ENCODE results near the gene SEC61A2.

DNA sequence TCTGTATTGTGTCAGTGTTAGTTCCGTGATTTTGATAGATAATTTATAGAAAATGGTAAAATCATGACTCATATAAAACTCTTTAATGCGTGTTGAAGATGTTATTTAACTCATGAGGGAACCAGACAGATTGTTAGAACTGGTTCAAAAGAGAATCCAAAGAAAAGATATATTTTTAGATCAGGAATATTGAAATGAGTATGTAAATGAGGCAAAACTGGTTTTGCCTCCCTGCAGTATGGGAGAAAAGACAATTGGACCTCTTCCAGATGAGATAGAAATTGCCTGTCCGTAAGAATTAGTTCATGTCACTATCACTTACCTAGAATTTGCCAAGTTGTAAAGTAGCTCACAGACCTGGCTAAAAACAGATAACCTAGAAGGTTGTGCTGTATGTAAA, 84.1 kb downstream of the SEC61A2 start:
- TF ChIP-seq POLR2AphosphoS5 (IDR thresholded peaks at IDR 0.05) (no peak), EP300 (IDR thresholded peaks at IDR 0.05; ENCODE audit: low read depth) (no peak), POLR2A (IDR thresholded peaks at IDR 0.05) (no peak)
- TF ChIP-seq, protein P1, sequence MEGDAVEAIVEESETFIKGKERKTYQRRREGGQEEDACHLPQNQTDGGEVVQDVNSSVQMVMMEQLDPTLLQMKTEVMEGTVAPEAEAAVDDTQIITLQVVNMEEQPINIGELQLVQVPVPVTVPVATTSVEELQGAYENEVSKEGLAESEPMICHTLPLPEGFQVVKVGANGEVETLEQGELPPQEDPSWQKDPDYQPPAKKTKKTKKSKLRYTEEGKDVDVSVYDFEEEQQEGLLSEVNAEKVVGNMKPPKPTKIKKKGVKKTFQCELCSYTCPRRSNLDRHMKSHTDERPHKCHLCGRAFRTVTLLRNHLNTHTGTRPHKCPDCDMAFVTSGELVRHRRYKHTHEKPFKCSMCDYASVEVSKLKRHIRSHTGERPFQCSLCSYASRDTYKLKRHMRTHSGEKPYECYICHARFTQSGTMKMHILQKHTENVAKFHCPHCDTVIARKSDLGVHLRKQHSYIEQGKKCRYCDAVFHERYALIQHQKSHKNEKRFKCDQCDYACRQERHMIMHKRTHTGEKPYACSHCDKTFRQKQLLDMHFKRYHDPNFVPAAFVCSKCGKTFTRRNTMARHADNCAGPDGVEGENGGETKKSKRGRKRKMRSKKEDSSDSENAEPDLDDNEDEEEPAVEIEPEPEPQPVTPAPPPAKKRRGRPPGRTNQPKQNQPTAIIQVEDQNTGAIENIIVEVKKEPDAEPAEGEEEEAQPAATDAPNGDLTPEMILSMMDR (IDR thresholded peaks at IDR 0.05) = no peak

Data from transverse colon (tissue), 4 donors.